C4-2B (cell line): ENCODE results near the gene MAN1A1.

Experiments
- CTCF ChIP-seq: fragments of 450-650 bp; conservative IDR thresholded peaks from 2 replicates; pipeline ENCODE4 v1.5.1; 2017; ENCODE audit warnings: mild to moderate bottlenecking
- ZFX ChIP-seq: fragments of 450-650 bp; IDR thresholded peaks from 2 replicates; pipeline ENCODE4 v1.6.1; 2017

DNA sequence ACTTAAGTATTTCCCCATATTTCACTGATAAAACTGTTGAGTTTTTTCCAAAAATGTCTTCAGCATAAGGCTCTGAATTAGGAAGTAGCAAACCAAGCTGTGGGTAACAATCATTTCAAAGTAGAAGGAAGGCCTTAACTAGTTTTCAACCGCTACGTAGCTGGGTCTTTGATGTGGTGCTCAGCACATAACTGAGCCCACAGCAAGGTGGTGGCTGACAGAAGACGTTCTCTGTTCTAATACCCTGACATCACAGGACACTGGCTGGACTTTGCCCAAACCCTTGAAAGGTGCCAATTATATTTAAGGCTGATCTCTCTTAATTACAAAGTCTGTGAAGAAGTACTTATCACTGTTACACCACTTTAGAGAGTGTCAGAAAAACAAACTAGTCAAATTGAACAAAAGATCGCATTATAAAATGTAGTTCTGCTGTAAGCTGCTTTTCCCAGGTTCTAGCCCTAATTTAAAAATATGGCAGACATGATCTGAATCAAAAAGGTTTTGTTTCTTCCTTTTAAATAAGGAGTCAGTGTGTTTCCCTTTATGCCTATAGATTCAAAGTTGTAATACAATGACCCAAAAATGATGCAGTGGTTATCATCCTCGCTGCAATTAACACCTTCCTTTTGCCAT is 26.7 kb downstream of the MAN1A1 start:
- TF ChIP-seq CTCF (no peak), ZFX (no peak)
